ENCODE measurements around the gene CMTM8. TPM values are rescaled to one million over a fixed set of nuclear protein-coding genes. Genes with fewer than 3 reads are reported as not detected.

CMTM8 gene
- total RNA-seq, 4 donors from 2014 or later, result 4.8 to 18.3 (median 5.2) TPM

DNA sequence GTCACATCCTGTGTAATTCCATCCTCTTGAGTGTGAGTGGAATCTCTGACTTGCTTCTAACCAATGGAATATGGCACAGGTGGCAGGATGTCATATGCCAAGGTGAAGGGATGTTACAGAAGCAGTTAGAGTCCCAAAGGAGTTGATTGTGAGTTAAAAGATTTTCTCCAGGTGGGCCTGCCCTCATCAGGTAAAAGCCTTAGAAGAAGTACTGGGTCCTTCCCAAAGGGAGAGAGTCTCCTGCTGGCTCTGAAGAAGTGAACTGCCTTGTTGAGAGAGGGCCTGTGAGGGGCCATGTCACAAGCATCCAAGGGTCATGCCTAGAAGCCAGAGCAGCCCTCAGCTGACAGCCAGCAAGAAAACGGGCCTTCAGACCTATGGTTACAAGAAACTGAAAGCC, 166.2 kb downstream of the CMTM8 start:
- no peak for ATAC-seq (ENCODE audit: low FRiP score)
- no peak for TF ChIP-seq CTCF (IDR thresholded peaks at IDR 0.05)
- DNase-seq (ENCODE audit: low spot score), result no peak

- DNase-seq (ENCODE audit: low spot score), result no peak
- no peak for ATAC-seq (ENCODE audit: low FRiP score)
- no peak for TF ChIP-seq CTCF (IDR thresholded peaks at IDR 0.05)
These were observed 166.7 kb downstream of the CMTM8 start for GRCh38 chr3:32405155-32405554.

DNA sequence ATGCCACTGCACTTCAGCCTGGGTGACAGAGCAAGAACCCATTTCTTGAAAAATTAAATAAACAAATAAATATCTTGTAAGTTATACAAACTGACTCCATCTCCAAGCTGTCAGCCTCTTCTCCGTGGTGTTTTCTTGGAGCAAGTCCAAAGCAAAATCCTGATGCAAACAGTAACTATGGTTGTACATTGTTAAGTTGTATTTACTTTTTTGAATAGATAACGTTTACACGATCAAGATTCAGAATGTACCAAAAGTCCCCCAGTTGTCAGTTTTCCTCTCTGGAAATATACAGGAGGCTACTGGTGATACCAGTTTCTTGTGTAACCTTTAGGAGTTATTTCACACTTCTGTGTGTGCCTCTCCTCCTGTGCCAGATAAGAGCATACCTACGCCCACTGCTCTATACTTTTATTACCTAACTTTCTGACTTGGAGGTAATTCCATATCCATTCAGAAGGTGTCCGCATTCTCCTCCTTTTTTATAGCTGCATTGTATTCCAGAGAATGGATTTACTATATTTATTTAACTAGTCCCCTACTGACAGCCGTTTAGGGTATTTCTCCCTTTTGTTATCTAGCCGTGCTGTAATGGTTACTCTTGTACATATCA, 167.3 kb downstream of the CMTM8 start:
- ATAC-seq (ENCODE audit: low FRiP score) (no peak), DNase-seq (ENCODE audit: low spot score) (no peak)
- no peak for TF ChIP-seq CTCF (IDR thresholded peaks at IDR 0.05)

DNA sequence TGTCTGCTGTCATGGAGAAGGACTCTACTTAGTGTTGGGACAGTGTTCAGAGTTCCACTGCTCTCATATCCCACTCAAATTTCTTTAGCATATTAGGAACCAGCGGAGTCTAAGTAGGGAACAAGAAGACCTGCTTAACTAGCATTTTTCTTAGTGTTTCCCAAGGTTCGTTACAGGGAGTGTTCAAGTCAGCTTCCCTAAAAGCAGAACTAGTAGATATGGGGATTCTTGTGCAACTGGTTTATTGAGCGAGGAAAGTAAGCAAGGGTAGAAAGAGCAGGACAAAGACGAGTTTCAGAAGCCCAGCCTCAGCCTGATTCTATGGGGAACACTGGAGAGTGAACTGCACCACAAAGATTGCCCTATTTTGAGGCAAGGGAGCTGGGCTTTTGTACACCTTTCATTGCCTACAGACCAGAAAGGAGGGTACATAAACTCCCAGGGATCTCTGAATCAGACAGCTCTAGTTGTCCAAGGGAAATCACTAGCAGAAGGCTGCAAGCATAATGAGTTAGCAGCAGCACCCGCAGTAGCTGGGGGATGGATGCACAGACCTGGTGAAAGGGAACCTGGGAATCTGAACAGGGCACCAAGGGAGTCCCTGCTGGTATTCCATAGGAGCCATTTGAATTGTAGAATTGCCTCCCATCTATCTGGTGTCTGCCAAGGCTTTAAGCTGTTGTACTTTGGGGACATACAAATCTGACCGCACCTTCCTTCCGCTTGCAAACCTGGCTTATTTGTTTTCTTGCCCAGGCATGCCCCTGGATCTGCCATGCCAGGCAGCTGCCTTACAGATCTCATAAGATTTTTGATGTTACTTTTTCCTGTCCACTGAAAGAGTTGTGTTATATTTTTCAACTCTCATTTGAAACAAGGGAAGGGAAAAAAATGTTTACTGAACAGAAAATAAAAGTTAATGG, 168.3 kb downstream of the CMTM8 start:
- TF ChIP-seq CTCF (IDR thresholded peaks at IDR 0.05), result no peak
- ATAC-seq (ENCODE audit: low FRiP score), result no peak
- DNase-seq (ENCODE audit: low spot score), result no peak

GRCh38 chr3:32410367-32411246, 172.1 kb downstream of the CMTM8 start:
- no peak for DNase-seq (ENCODE audit: low spot score)
- ATAC-seq (ENCODE audit: low FRiP score), result no peak
- TF ChIP-seq CTCF (IDR thresholded peaks at IDR 0.05), result no peak

GRCh38 chr3:32411442-32411841, 173.0 kb downstream of the CMTM8 start:
- no peak for ATAC-seq (ENCODE audit: low FRiP score)
- TF ChIP-seq CTCF (IDR thresholded peaks at IDR 0.05), result no peak
- no peak for DNase-seq (ENCODE audit: low spot score)

All from omental fat pad (tissue), 4 donors.